Measurements from ENCODE around the gene RALGAPB.

The RALGAPB gene

GRCh38 chr20:38607351-38607750 lies 134.7 kb downstream of the RALGAPB start:
- no peak for TF ChIP-seq ZBTB21 (tag by site-specific recombination; IDR thresholded peaks at IDR 0.05)
- no peak for TF ChIP-seq ZNF560 (tag by site-specific recombination; IDR thresholded peaks at IDR 0.05; ENCODE audit: borderline replicate concordance)
- TF ChIP-seq ZNF510 (tag by site-specific recombination; IDR thresholded peaks at IDR 0.05; ENCODE audit: insufficient replicate concordance) = no peak
- TF ChIP-seq ZNF488 (tag by site-specific recombination; IDR thresholded peaks at IDR 0.05) = no peak
- no peak for TF ChIP-seq ZNF792 (tag by site-specific recombination; IDR thresholded peaks at IDR 0.05)
- TF ChIP-seq ZNF76 (tag by site-specific recombination; IDR thresholded peaks at IDR 0.05; ENCODE audit: borderline replicate concordance, low read depth) = no peak
- no peak for TF ChIP-seq ZNF626 (tag by site-specific recombination; IDR thresholded peaks at IDR 0.05)
- no peak for TF ChIP-seq PRDM10 (tag by site-specific recombination; IDR thresholded peaks at IDR 0.05)
- no peak for TF ChIP-seq ZBTB44 (tag by site-specific recombination; IDR thresholded peaks at IDR 0.05)
- no peak for TF ChIP-seq ZFP69B (tag by site-specific recombination; IDR thresholded peaks at IDR 0.05)
- TF ChIP-seq ZNF341 (tag by site-specific recombination; IDR thresholded peaks at IDR 0.05; ENCODE audit: low read depth) = no peak
- no peaks in the 10 kb centered on the region for H3K9me3 ChIP-seq (ENCODE audit: control insufficient read depth, insufficient read depth, low read depth, low read length)
- no peaks in the 10 kb centered on the region for H3K36me3 ChIP-seq (ENCODE audit: control insufficient read depth in 2 of 2, insufficient read depth in 1 of 2, low read length in 2 of 2)
- no peaks in the 10 kb centered on the region for H3K4me1 ChIP-seq (ENCODE audit: control insufficient read depth, insufficient read depth, low read length)
- POLR2A ChIA-PET = no interaction called here
- CTCF ChIA-PET = interaction anchor here (1.2 kb wide), 1 partner anchor 144 kb away, joined by 3 read pairs; no protein-coding TSS in a partner anchor
- H3K4me3 ChIP-seq (ENCODE audit: low read depth, low read length) = no peak overlapping the region
- H3K27ac ChIP-seq (ENCODE audit: extremely low read depth, low read depth, low read length) = no peak overlapping the region

- POLR2A ChIA-PET = no interaction called here
- H3K9me3 ChIP-seq (ENCODE audit: control insufficient read depth, insufficient read depth, low read depth, low read length) = no peaks in the 10 kb centered on the region
- no peak overlapping the region for H3K27ac ChIP-seq (ENCODE audit: extremely low read depth, low read depth, low read length)
- CTCF ChIA-PET = interaction anchor here (1.2 kb wide), 1 partner anchor 143 kb away, joined by 3 read pairs; no protein-coding TSS in a partner anchor
- no peaks in the 10 kb centered on the region for H3K4me1 ChIP-seq (ENCODE audit: control insufficient read depth, insufficient read depth, low read length)
- H3K36me3 ChIP-seq (ENCODE audit: control insufficient read depth in 2 of 2, insufficient read depth in 1 of 2, low read length in 2 of 2) = no peaks in the 10 kb centered on the region
- no peak overlapping the region for H3K4me3 ChIP-seq (ENCODE audit: low read depth, low read length)
- TF ChIP-seq REPIN1 (tag by site-specific recombination; IDR thresholded peaks at IDR 0.05; ENCODE audit: low read depth) (no peak), ZNF837 (tag by site-specific recombination; IDR thresholded peaks at IDR 0.05) (no peak), PRDM6 (tag by site-specific recombination; IDR thresholded peaks at IDR 0.05) (no peak), ZNF148 (tag by site-specific recombination; IDR thresholded peaks at IDR 0.05; ENCODE audit: borderline replicate concordance) (no peak), ZNF362 (tag by site-specific recombination; IDR thresholded peaks at IDR 0.05) (no peak), ZBTB21 (tag by site-specific recombination; IDR thresholded peaks at IDR 0.05) (no peak), ZNF26 (tag by site-specific recombination; IDR thresholded peaks at IDR 0.05) (no peak), ZNF354C (tag by site-specific recombination; IDR thresholded peaks at IDR 0.05; ENCODE audit: borderline replicate concordance, low read depth) (no peak), ZSCAN18 (tag by site-specific recombination; IDR thresholded peaks at IDR 0.05) (no peak)
Measured at GRCh38 chr20:38608188-38608587, 135.5 kb downstream of the RALGAPB start.

Data from HEK293 (cell line).